Keratinocyte (primary cell): Measurements from ENCODE around the gene PRLR.

Experiments used
- EZH2 ChIP-seq: IDR thresholded peaks from one replicate; pipeline ENCODE4 v1.6.1; 2012; ENCODE audit warnings: inconsistent platforms, mild to moderate bottlenecking, low read length, moderate library complexity
- TF ChIP-seq, protein P1 (sequence below), 3 experiments: IDR thresholded peaks in 1 of 3; conservative IDR thresholded peaks in 1 of 3; optimal IDR thresholded peaks in 1 of 3; 2 replicates in 2 of 3; 3 replicates in 1 of 3; pipeline versions ENCODE3 to v1.5.1; 2011; ENCODE audit warnings: low read length in 3 of 3, mild to moderate bottlenecking in 3 of 3, moderate library complexity in 2 of 3, control low read depth in 1 of 3, inconsistent platforms in 1 of 3; ENCODE audit not compliant: insufficient read depth in 2 of 3; ENCODE audit errors: extremely low read depth in 1 of 3

- TF ChIP-seq, protein P1, sequence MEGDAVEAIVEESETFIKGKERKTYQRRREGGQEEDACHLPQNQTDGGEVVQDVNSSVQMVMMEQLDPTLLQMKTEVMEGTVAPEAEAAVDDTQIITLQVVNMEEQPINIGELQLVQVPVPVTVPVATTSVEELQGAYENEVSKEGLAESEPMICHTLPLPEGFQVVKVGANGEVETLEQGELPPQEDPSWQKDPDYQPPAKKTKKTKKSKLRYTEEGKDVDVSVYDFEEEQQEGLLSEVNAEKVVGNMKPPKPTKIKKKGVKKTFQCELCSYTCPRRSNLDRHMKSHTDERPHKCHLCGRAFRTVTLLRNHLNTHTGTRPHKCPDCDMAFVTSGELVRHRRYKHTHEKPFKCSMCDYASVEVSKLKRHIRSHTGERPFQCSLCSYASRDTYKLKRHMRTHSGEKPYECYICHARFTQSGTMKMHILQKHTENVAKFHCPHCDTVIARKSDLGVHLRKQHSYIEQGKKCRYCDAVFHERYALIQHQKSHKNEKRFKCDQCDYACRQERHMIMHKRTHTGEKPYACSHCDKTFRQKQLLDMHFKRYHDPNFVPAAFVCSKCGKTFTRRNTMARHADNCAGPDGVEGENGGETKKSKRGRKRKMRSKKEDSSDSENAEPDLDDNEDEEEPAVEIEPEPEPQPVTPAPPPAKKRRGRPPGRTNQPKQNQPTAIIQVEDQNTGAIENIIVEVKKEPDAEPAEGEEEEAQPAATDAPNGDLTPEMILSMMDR (optimal IDR thresholded peaks at IDR 0.05 in 1 of 3, IDR thresholded peaks at IDR 0.05 in 1 of 3, conservative IDR thresholded peaks at IDR 0.05 in 1 of 3; ENCODE audit: extremely low read depth in 1 of 3, insufficient read depth in 2 of 3, low read length in 3 of 3): no peak
- TF ChIP-seq EZH2: no peak
These were observed 201.0 kb downstream of the PRLR start for GRCh38 chr5:35029333-35029732.
